ENCODE results near the gene ULK1.

The ULK1 gene

GRCh38 chr12:131850856-131851559 lies 43.4 kb upstream of the ULK1 start:
- peak; percentile 77 for TF ChIP-seq CTCF (conservative IDR thresholded peaks at IDR 0.05; ENCODE audit: low read depth, low read length)
- H3K4me3 ChIP-seq (ENCODE audit: low read depth, low read length), result no peak overlapping the region
- peak; percentile 46 for DNase-seq (ENCODE audit: low read depth)

- H3K4me3 ChIP-seq (ENCODE audit: low read depth, low read length), result no peak overlapping the region
- no peak for TF ChIP-seq CTCF (conservative IDR thresholded peaks at IDR 0.05; ENCODE audit: low read depth, low read length)
- DNase-seq (ENCODE audit: low read depth), result no peak
Measured at GRCh38 chr12:131851741-131852550, 42.5 kb upstream of the ULK1 start.

- TF ChIP-seq CTCF (conservative IDR thresholded peaks at IDR 0.05; ENCODE audit: low read depth, low read length), result no peak
- H3K4me3 ChIP-seq (ENCODE audit: low read depth, low read length), result no peak overlapping the region
- no peak for DNase-seq (ENCODE audit: low read depth)
Measured at GRCh38 chr12:131852551-131853299, 41.7 kb upstream of the ULK1 start.

GRCh38 chr12:131853832-131854797 lies 40.3 kb upstream of the ULK1 start:
- no peak for DNase-seq (ENCODE audit: low read depth)
- H3K4me3 ChIP-seq (ENCODE audit: low read depth, low read length), result no peak overlapping the region
- no peak for TF ChIP-seq CTCF (conservative IDR thresholded peaks at IDR 0.05; ENCODE audit: low read depth, low read length)

- no peak for TF ChIP-seq CTCF (conservative IDR thresholded peaks at IDR 0.05; ENCODE audit: low read depth, low read length)
- H3K4me3 ChIP-seq (ENCODE audit: low read depth, low read length), result no peak overlapping the region
- no peak for DNase-seq (ENCODE audit: low read depth)
Measured at GRCh38 chr12:131854861-131855476, 39.5 kb upstream of the ULK1 start.

Data from choroid plexus epithelial cell (primary cell).